Measurements from ENCODE around the gene VAC14.

The VAC14 gene

GRCh38 chr16:70717065-70717464, 83.9 kb downstream of the VAC14 start:
- no peak for DNase-seq
- in situ Hi-C loops (cut with HindIII; ENCODE audit: low pct_ligation_motif_present, low pct_unique_long_range_greater_than_20kb, low sequenced_read_pairs), result no loop called here

GRCh38 chr16:70715860-70716357, 85.0 kb downstream of the VAC14 start:
- peak; percentile 64 for DNase-seq
- in situ Hi-C loops (cut with HindIII; ENCODE audit: low pct_ligation_motif_present, low pct_unique_long_range_greater_than_20kb, low sequenced_read_pairs), result no loop called here

- in situ Hi-C loops (cut with HindIII; ENCODE audit: low pct_ligation_motif_present, low pct_unique_long_range_greater_than_20kb, low sequenced_read_pairs), result no loop called here
- peak; percentile 100 for DNase-seq
Observed at GRCh38 chr16:70715055-70715858, 85.7 kb downstream of the VAC14 start.

- in situ Hi-C loops (cut with HindIII; ENCODE audit: low pct_ligation_motif_present, low pct_unique_long_range_greater_than_20kb, low sequenced_read_pairs), result no loop called here
- peak; percentile 8 for DNase-seq
Observed at GRCh38 chr16:70714581-70715054, 86.3 kb downstream of the VAC14 start.

GRCh38 chr16:70713824-70714223, 87.1 kb downstream of the VAC14 start:
- in situ Hi-C loops (cut with HindIII; ENCODE audit: low pct_ligation_motif_present, low pct_unique_long_range_greater_than_20kb, low sequenced_read_pairs), result no loop called here
- DNase-seq, result no peak

GRCh38 chr16:70713342-70713741, 87.6 kb downstream of the VAC14 start:
- in situ Hi-C loops (cut with HindIII; ENCODE audit: low pct_ligation_motif_present, low pct_unique_long_range_greater_than_20kb, low sequenced_read_pairs), result no loop called here
- DNase-seq, result no peak

- no peak for DNase-seq
- in situ Hi-C loops (cut with HindIII; ENCODE audit: low pct_ligation_motif_present, low pct_unique_long_range_greater_than_20kb, low sequenced_read_pairs), result no loop called here
Observed at GRCh38 chr16:70712942-70713341, 88.0 kb downstream of the VAC14 start.

GRCh38 chr16:70712359-70712758, 88.6 kb downstream of the VAC14 start:
- in situ Hi-C loops (cut with HindIII; ENCODE audit: low pct_ligation_motif_present, low pct_unique_long_range_greater_than_20kb, low sequenced_read_pairs), result no loop called here

GRCh38 chr16:70711211-70712031, 89.5 kb downstream of the VAC14 start:
- no peak for DNase-seq
- in situ Hi-C loops (cut with HindIII; ENCODE audit: low pct_ligation_motif_present, low pct_unique_long_range_greater_than_20kb, low sequenced_read_pairs), result no loop called here

More at GRCh38 chr16:70712359-70712758, 88.6 kb downstream of the VAC14 start:
- DNase-seq, result no peak

- in situ Hi-C loops (cut with HindIII; ENCODE audit: low pct_ligation_motif_present, low pct_unique_long_range_greater_than_20kb, low sequenced_read_pairs), result no loop called here
- no peak for DNase-seq
Observed at GRCh38 chr16:70710422-70711210, 90.3 kb downstream of the VAC14 start.

GRCh38 chr16:70709942-70710341, 91.0 kb downstream of the VAC14 start:
- DNase-seq, result no peak
- in situ Hi-C loops (cut with HindIII; ENCODE audit: low pct_ligation_motif_present, low pct_unique_long_range_greater_than_20kb, low sequenced_read_pairs), result no loop called here

- DNase-seq, result no peak
- in situ Hi-C loops (cut with HindIII; ENCODE audit: low pct_ligation_motif_present, low pct_unique_long_range_greater_than_20kb, low sequenced_read_pairs), result no loop called here
Observed at GRCh38 chr16:70709457-70709856, 91.5 kb downstream of the VAC14 start.

GRCh38 chr16:70708366-70709246, 92.4 kb downstream of the VAC14 start:
- in situ Hi-C loops (cut with HindIII; ENCODE audit: low pct_ligation_motif_present, low pct_unique_long_range_greater_than_20kb, low sequenced_read_pairs), result no loop called here
- DNase-seq, result no peak

- in situ Hi-C loops (cut with HindIII; ENCODE audit: low pct_ligation_motif_present, low pct_unique_long_range_greater_than_20kb, low sequenced_read_pairs), result no loop called here
- no peak for DNase-seq
Observed at GRCh38 chr16:70706948-70707465, 94.0 kb downstream of the VAC14 start.

- no peak for DNase-seq
- in situ Hi-C loops (cut with HindIII; ENCODE audit: low pct_ligation_motif_present, low pct_unique_long_range_greater_than_20kb, low sequenced_read_pairs), result no loop called here
Observed at GRCh38 chr16:70705056-70705455, 95.9 kb downstream of the VAC14 start.

GRCh38 chr16:70704586-70704985, 96.4 kb downstream of the VAC14 start:
- no peak for DNase-seq
- in situ Hi-C loops (cut with HindIII; ENCODE audit: low pct_ligation_motif_present, low pct_unique_long_range_greater_than_20kb, low sequenced_read_pairs), result no loop called here

- no peak for DNase-seq
- in situ Hi-C loops (cut with HindIII; ENCODE audit: low pct_ligation_motif_present, low pct_unique_long_range_greater_than_20kb, low sequenced_read_pairs), result no loop called here
Observed at GRCh38 chr16:70703835-70704381, 97.0 kb downstream of the VAC14 start.

Data from ACHN (cell line).